Stomach (tissue), 9 donors: ENCODE results near the gene TEX30. TPM values are rescaled to one million over a fixed set of nuclear protein-coding genes. Genes with fewer than 3 reads are reported as not detected.
"Not testable (repeated sequence)": the region's sequence is repeated elsewhere in the genome, so short reads cannot be mapped to it uniquely, and the experiment has no call there.

Source experiments
- DNase-seq, 2 donors: peaks; one replicate each; pipeline versions ENCODE4 v3.0.0 to v3.0.0-alpha.2; 2013 to 2019
- H3K27ac ChIP-seq, 5 donors: fragments of 200-600 bp in 4 of 5; sonication (generic) in 4 of 5; one replicate each; pipeline ENCODE4 v1.5.1; 2013 to 2019; ENCODE audit warnings: mild to moderate bottlenecking in 1 of 5, moderate library complexity in 1 of 5
- H3K27me3 ChIP-seq, 3 donors: fragments of 200-600 bp; sonication (generic); one replicate each; pipeline ENCODE4 v1.5.1; 2017 to 2019; ENCODE audit warnings: mixed run types in 1 of 3
- H3K36me3 ChIP-seq, 4 donors: fragments of 200-600 bp; sonication (generic); 1 replicate in 3 of 4; 2 replicates in 1 of 4; pipeline ENCODE4 v1.5.1; 2016 to 2019
- H3K4me1 ChIP-seq, 4 donors: fragments of 200-600 bp; sonication (generic); one replicate each; pipeline ENCODE4 v1.5.1; 2016 to 2019
- H3K4me3 ChIP-seq, 4 donors: fragments of 200-600 bp; sonication (generic) in 3 of 4; one replicate each; pipeline ENCODE4 v1.5.1; 2016 to 2019; ENCODE audit warnings: mild to moderate bottlenecking in 1 of 4
- H3K9me3 ChIP-seq, 4 donors: fragments of 200-600 bp; sonication (generic); one replicate each; pipeline ENCODE4 v1.5.1; 2016 to 2019
- EP300 ChIP-seq: sonication (generic); formaldehyde crosslinking; IDR thresholded peaks from one replicate; pipeline ENCODE4 v1.6.1; 2017; ENCODE audit warnings: antibody characterized with exemption
- POLR2A ChIP-seq, 4 donors: fragments of 450-650 bp; IDR thresholded peaks; one replicate each; pipeline ENCODE4 v1.6.1; 2016; ENCODE audit warnings: antibody characterized with exemption in 4 of 4, control low read depth in 2 of 4, mild to moderate bottlenecking in 1 of 4, moderate library complexity in 1 of 4
- POLR2AphosphoS5 ChIP-seq, 3 donors: sonication (generic); formaldehyde crosslinking; IDR thresholded peaks; one replicate each; pipeline ENCODE4 v1.6.1; 2016; ENCODE audit warnings: antibody characterized with exemption in 3 of 3
- WGBS, 5 donors: extraction: QIAGEN DNeasy Blood & Tissue Kit in 3 of 5; methylation state at CpG; one replicate each; pipeline versions ENCODE4 v1.1.5 to v1.1.7; 2013 to 2018; 5-methylcytosine and 5-hydroxymethylcytosine counted together
- intact Hi-C: fragments of 100-400 bp; cut with DNase I; formaldehyde crosslinking; loops from one replicate; pipeline ENCODE4 v1.15.1; 2023; ENCODE audit warnings: low total_unique reads
- polyA plus RNA-seq, 3 donors: library from polyadenylated mRNA; stranded (reverse); fragments of 200-250 nt; gene quantifications; one replicate each; pipeline ENCODE4 v1.2.3, GENCODE V29; 2013
- total RNA-seq, 5 donors: library from RNA; depleted of rRNA; stranded (reverse); fragments of >200 nt; gene quantifications; one replicate each; pipeline versions ENCODE4 v1.1.0 to v1.2.3, GENCODE V29; 2014 to 2016
- TF ChIP-seq, protein P1 (sequence below), 7 experiments: fragments of 450-650 bp in 4 of 7; fragments of 200-600 bp in 3 of 7; sonication (generic) in 3 of 7; IDR thresholded peaks; one replicate each; pipeline ENCODE4 v1.5.1; 2016 to 2019; ENCODE audit warnings: antibody characterized with exemption in 7 of 7, control low read depth in 2 of 7, mild to moderate bottlenecking in 1 of 7
- donor health status: healthy with polysubstance abuse.
- donor health status: Bipolar disorder and iron deficiency.
- donor health status: healthy.

The TEX30 gene
- total and polyA plus RNA-seq, 8 donors: 8.6 to 50.7 (median 11.6) TPM; not detected in 1

- H3K36me3 ChIP-seq: peaks cover 0 to 66% (median 53%) of the 10 kb centered on the region in 4 donors
- 65 to 90% (median 81%) methylated on average over 1 of the region's 1 CpG for WGBS, 5 donors
- no peak for TF ChIP-seq POLR2A (IDR thresholded peaks at IDR 0.05)
- TF ChIP-seq POLR2AphosphoS5 (IDR thresholded peaks at IDR 0.05): no peak
- TF ChIP-seq EP300: no peak
- TF ChIP-seq, protein P1, sequence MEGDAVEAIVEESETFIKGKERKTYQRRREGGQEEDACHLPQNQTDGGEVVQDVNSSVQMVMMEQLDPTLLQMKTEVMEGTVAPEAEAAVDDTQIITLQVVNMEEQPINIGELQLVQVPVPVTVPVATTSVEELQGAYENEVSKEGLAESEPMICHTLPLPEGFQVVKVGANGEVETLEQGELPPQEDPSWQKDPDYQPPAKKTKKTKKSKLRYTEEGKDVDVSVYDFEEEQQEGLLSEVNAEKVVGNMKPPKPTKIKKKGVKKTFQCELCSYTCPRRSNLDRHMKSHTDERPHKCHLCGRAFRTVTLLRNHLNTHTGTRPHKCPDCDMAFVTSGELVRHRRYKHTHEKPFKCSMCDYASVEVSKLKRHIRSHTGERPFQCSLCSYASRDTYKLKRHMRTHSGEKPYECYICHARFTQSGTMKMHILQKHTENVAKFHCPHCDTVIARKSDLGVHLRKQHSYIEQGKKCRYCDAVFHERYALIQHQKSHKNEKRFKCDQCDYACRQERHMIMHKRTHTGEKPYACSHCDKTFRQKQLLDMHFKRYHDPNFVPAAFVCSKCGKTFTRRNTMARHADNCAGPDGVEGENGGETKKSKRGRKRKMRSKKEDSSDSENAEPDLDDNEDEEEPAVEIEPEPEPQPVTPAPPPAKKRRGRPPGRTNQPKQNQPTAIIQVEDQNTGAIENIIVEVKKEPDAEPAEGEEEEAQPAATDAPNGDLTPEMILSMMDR (IDR thresholded peaks at IDR 0.05): no peak
Measured at GRCh38 chr13:102792396-102792795, 18.8 kb upstream of the TEX30 start.

DNA sequence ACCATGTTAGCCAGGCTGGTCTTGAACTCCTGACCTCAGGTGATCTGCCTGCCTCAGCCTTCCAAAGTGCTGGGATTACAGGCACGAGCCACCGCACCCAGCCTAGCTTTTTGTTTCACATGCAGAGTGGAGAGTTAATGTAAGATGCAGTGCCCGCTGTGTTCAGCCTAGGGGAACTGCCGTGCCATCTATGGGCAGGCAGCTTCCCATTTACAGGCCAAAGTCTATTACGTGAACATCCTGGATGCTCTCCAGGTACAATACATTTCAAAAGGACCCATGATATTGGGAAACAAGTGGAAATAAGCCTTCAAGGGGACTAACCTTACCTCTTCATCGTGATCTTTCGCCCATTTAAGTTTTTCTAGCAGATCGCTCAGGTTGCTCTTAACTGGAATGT is 15.1 kb upstream of the TEX30 start:
- 95 to 99% (median 98%) methylated on average over 8 of the region's 8 CpGs for WGBS, 5 donors

More at GRCh38 chr13:102792396-102792795, 18.8 kb upstream of the TEX30 start:
- Histone ChIP-seq H3K4me3 (no peak overlapping the region), H3K27ac (no peak overlapping the region), H3K4me1 (peaks cover 0 to under 1% (median under 1%) of the 10 kb centered on the region in 4 donors), H3K27me3 (no peaks in the 10 kb centered on the region), H3K9me3 (no peaks in the 10 kb centered on the region)
- no peak for DNase-seq
- intact Hi-C loops: no loop called here

DNA sequence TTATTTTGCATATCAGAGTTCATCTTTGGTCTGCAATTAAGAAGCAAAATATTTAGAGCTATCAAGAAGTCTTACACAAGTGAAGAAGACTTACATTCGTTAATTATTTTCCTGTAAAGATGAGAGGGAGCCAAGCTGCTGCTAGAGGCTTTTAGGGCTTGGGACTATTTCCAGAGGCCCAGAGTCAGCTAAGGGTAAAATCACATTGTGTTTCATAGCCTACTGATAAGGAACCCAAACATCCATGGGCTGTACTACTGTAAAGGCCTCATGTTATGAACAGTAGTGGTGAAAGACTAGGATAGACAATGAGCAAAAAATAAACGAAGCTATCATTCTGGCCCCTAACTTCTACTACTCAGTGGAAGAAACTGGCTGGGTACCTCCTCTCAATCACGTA is 10.9 kb upstream of the TEX30 start:
- TF ChIP-seq POLR2A (IDR thresholded peaks at IDR 0.05) (no peak), POLR2AphosphoS5 (IDR thresholded peaks at IDR 0.05) (no peak), EP300 (no peak)
- TF ChIP-seq, protein P1 (IDR thresholded peaks at IDR 0.05): no peak
- intact Hi-C loops: no loop called here
- H3K36me3 ChIP-seq: peaks cover 0 to 57% (median 30%) of the 10 kb centered on the region in 4 donors
- no peak overlapping the region for H3K27ac ChIP-seq
- no peak for DNase-seq
- no peaks in the 10 kb centered on the region for H3K9me3 ChIP-seq
- H3K4me1 ChIP-seq: peaks cover 0 to under 1% (median 0%) of the 10 kb centered on the region in 4 donors
- no peaks in the 10 kb centered on the region for H3K27me3 ChIP-seq
- no peak overlapping the region for H3K4me3 ChIP-seq
- 26 to 73% (median 53%) methylated on average over 3 of the region's 3 CpGs for WGBS, 5 donors

More for the DNA sequence above, 15.1 kb upstream of the TEX30 start:
- no peak for DNase-seq
- Histone ChIP-seq H3K27me3 (no peaks in the 10 kb centered on the region), H3K4me3 (no peak overlapping the region), H3K27ac (no peak overlapping the region), H3K36me3 (peaks cover 0 to 74% (median 67%) of the 10 kb centered on the region in 4 donors), H3K4me1 (no peaks in the 10 kb centered on the region), H3K9me3 (no peaks in the 10 kb centered on the region)
- intact Hi-C loops: no loop called here
- TF ChIP-seq EP300 (no peak), POLR2A (IDR thresholded peaks at IDR 0.05) (no peak), POLR2AphosphoS5 (IDR thresholded peaks at IDR 0.05) (no peak)
- TF ChIP-seq, protein P1 (IDR thresholded peaks at IDR 0.05): no peak

DNA sequence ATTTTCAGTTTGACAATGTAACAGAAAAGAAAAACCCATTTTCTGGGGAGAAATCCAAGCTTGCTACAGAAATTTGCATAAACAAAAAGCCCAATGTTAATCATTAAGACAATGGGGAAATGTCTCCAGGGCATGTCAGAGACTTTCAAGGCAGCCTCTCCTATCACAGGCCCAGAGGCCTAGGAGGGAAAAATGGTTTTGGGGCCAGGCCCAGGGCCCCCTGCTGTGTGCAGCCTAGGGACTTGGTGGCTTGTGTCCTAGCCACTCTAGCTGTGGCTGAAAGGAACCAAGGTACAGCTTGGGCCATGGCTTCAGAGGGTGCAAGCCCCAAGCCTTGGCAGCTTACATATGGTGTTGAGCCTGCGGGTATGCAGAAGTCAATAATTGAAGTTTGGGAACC is 8.0 kb upstream of the TEX30 start:
- intact Hi-C loops: no loop called here
- no peak overlapping the region for H3K27ac ChIP-seq
- no peaks in the 10 kb centered on the region for H3K27me3 ChIP-seq
- 100% methylated on average over 1 of the region's 1 CpG for WGBS, 5 donors
- peaks cover 0 to 8% (median 2%) of the 10 kb centered on the region in 4 donors for H3K4me1 ChIP-seq
- no peaks in the 10 kb centered on the region for H3K9me3 ChIP-seq
- peaks cover 0 to 28% (median 6%) of the 10 kb centered on the region in 4 donors for H3K36me3 ChIP-seq
- no peak for TF ChIP-seq POLR2AphosphoS5 (IDR thresholded peaks at IDR 0.05)
- TF ChIP-seq, protein P1 (IDR thresholded peaks at IDR 0.05): no peak
- no peak for TF ChIP-seq EP300
- TF ChIP-seq POLR2A (IDR thresholded peaks at IDR 0.05): no peak
- no peak for DNase-seq
- no peak overlapping the region for H3K4me3 ChIP-seq

GRCh38 chr13:102780656-102781055 is 7.1 kb upstream of the TEX30 start:
- 88 to 97% (median 95%) methylated on average over 4 of the region's 4 CpGs for WGBS, 5 donors

More at GRCh38 chr13:102780656-102781055, 7.1 kb upstream of the TEX30 start:
- H3K36me3 ChIP-seq: peaks cover 0 to 19% (median 2%) of the 10 kb centered on the region in 4 donors
- H3K4me1 ChIP-seq, intact Hi-C loops, DNase-seq, H3K27me3 ChIP-seq, H3K4me3 ChIP-seq, H3K9me3 ChIP-seq, H3K27ac ChIP-seq: not testable (repeated sequence)
